ENCODE data around the gene INO80B.
"Not testable (repeated sequence)": the region's sequence is repeated elsewhere in the genome, so short reads cannot be mapped to it uniquely, and the experiment has no call there.

INO80B gene

GRCh38 chr2:74450570-74451190 is 4.2 kb upstream of the INO80B start:
- no peak for DNase-seq

GRCh38 chr2:74457129-74457548 is 2.3 kb downstream of the INO80B start:
- no peak for DNase-seq

GRCh38 chr2:74457549-74458131 is 2.8 kb downstream of the INO80B start:
- DNase-seq: peak; percentile 77

- peak; percentile 75 for DNase-seq
These were observed 3.4 kb downstream of the INO80B start, which contains the start of gene WBP1 for GRCh38 chr2:74458132-74458937. WBP1 (plus strand) TSS chr2:74458438; CDS start chr2:74458603, 165 bp downstream.

GRCh38 chr2:74458938-74459363 is 4.1 kb downstream of the INO80B start:
- no peak for DNase-seq

- not testable (repeated sequence) for DNase-seq
These were observed 4.7 kb downstream of the INO80B start for GRCh38 chr2:74459503-74460118.

- not testable (repeated sequence) for DNase-seq
These were observed 5.3 kb downstream of the INO80B start for GRCh38 chr2:74460187-74460586.

- no peak for DNase-seq
These were observed 6.5 kb downstream of the INO80B start for GRCh38 chr2:74461187-74462053.

GRCh38 chr2:74462054-74462785 is 7.3 kb downstream of the INO80B start:
- DNase-seq: no peak

GRCh38 chr2:74462786-74463105 is 7.9 kb downstream of the INO80B start:
- DNase-seq: no peak

GRCh38 chr2:74464406-74464805 is 9.5 kb downstream of the INO80B start:
- DNase-seq: no peak

- not testable (repeated sequence) for DNase-seq
These were observed 15.9 kb downstream of the INO80B start for GRCh38 chr2:74470742-74471141.

- no peak for DNase-seq
These were observed 16.6 kb downstream of the INO80B start for GRCh38 chr2:74471332-74472065.

- DNase-seq: peak; percentile 84
These were observed 17.4 kb downstream of the INO80B start, which contains the start of gene MRPL53 for GRCh38 chr2:74472086-74472944. MRPL53 (minus strand) TSS chr2:74472680; CDS start chr2:74472660, 20 bp downstream.

GRCh38 chr2:74472945-74473258 is 18.0 kb downstream of the INO80B start:
- DNase-seq: no peak

GRCh38 chr2:74474481-74474880 is 19.6 kb downstream of the INO80B start:
- no peak for DNase-seq

- DNase-seq: no peak
These were observed 20.0 kb downstream of the INO80B start for GRCh38 chr2:74474899-74475298.

- DNase-seq: no peak
These were observed 26.5 kb downstream of the INO80B start for GRCh38 chr2:74481431-74481830.

- DNase-seq: peak; percentile 35
These were observed 27.3 kb downstream of the INO80B start for GRCh38 chr2:74481961-74482800.

Data from activated gamma-delta T cell (primary cell).